ENCODE measurements around the gene CT47C1.
A peak's percentile ranks its signal among the peaks of the same experiment; 100 is the strongest.

CT47C1 gene

GRCh38 chrX:119087121-119087520, 14.3 kb downstream of the CT47C1 start:
- in situ Hi-C loops (cut with HindIII; ENCODE audit: low pct_unique_long_range_greater_than_20kb, low sequenced_read_pairs) = no loop called here
- no peak for DNase-seq (ENCODE audit: low read depth in 1 of 2, low spot score in 1 of 2)
- TF ChIP-seq JUND (IDR thresholded peaks at IDR 0.05; ENCODE audit: low read depth) = no peak

DNA sequence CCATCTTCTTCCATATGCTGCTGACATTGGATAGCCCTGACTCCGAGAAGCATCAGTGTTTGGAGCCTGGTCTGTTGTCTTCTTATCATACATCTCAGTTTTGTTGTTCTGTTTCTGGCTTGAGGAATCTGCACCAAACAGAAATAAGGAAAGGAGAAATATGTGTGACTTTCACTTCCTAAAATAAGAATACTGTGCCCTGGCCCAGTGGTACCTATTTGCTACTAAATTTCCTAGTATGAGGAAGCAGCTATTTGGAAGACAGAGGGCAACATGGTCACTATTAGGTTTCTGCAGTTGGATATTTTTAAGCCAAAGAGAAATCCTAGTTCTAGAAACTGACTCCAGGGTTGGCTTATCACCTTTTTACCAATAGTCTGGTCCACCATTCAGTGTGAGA, 16.8 kb downstream of the CT47C1 start:
- no peak for DNase-seq (ENCODE audit: low read depth in 1 of 2, low spot score in 1 of 2)
- in situ Hi-C loops (cut with HindIII; ENCODE audit: low pct_unique_long_range_greater_than_20kb, low sequenced_read_pairs) = no loop called here
- no peak for TF ChIP-seq JUND (IDR thresholded peaks at IDR 0.05; ENCODE audit: low read depth)

DNA sequence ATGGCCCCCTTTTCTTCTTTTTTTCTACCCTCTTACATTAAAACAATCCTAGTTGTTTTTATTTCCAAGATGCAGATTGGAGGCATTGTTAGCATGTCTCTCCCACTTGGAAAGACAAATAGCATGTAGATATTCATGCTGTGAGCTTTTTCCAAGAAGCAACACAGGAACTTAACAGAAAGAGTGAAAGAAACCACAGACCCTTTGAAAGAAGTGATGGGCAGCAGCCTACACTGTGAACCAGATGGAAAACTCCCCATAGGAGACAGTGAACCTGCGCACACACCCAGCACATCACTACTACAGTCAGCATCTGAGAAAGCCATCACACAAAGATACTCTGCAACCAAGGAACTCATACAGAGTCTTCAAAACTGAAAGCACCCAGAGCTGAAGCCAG, 17.8 kb downstream of the CT47C1 start:
- in situ Hi-C loops (cut with HindIII; ENCODE audit: low pct_unique_long_range_greater_than_20kb, low sequenced_read_pairs) = no loop called here
- DNase-seq (ENCODE audit: low read depth in 1 of 2, low spot score in 1 of 2) = no peak
- no peak for TF ChIP-seq JUND (IDR thresholded peaks at IDR 0.05; ENCODE audit: low read depth)

- in situ Hi-C loops (cut with HindIII; ENCODE audit: low pct_unique_long_range_greater_than_20kb, low sequenced_read_pairs) = no loop called here
- peak; percentile 87 for TF ChIP-seq JUND (IDR thresholded peaks at IDR 0.05; ENCODE audit: low read depth)
- peak; percentile 8 to 84 for DNase-seq (ENCODE audit: low read depth in 1 of 2, low spot score in 1 of 2)
Measured at GRCh38 chrX:119093991-119094735, 21.4 kb downstream of the CT47C1 start.

GRCh38 chrX:119094819-119095218, 22.0 kb downstream of the CT47C1 start:
- peak in 1 of 2 experiments; percentile 5 for DNase-seq (ENCODE audit: low read depth in 1 of 2, low spot score in 1 of 2)
- in situ Hi-C loops (cut with HindIII; ENCODE audit: low pct_unique_long_range_greater_than_20kb, low sequenced_read_pairs) = no loop called here
- TF ChIP-seq JUND (IDR thresholded peaks at IDR 0.05; ENCODE audit: low read depth) = no peak

DNA sequence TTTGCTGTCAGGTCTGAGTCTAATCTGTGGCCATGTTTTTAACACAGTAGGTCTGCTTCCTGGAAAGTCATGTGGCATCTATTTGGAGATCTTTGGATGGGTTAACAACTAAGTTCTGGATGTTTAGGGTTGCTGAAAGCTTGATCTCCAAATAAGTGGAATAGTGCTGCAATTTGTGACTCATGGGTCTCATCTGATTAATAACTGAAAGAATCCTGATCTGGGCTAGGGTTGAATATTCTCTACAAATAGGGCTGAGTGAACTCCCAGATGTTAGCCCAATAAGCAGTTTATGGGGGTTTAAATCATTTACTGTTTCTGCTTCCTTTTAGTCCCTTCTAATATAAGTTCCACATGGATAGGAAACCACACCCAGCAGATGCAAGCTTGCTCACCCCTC, 23.1 kb downstream of the CT47C1 start:
- no peak for DNase-seq (ENCODE audit: low read depth in 1 of 2, low spot score in 1 of 2)
- no peak for TF ChIP-seq JUND (IDR thresholded peaks at IDR 0.05; ENCODE audit: low read depth)
- in situ Hi-C loops (cut with HindIII; ENCODE audit: low pct_unique_long_range_greater_than_20kb, low sequenced_read_pairs) = no loop called here

- DNase-seq (ENCODE audit: low read depth in 1 of 2, low spot score in 1 of 2) = no peak
- in situ Hi-C loops (cut with HindIII; ENCODE audit: low pct_unique_long_range_greater_than_20kb, low sequenced_read_pairs) = no loop called here
- no peak for TF ChIP-seq JUND (IDR thresholded peaks at IDR 0.05; ENCODE audit: low read depth)
Measured at GRCh38 chrX:119101168-119101567, 28.4 kb downstream of the CT47C1 start.

DNA sequence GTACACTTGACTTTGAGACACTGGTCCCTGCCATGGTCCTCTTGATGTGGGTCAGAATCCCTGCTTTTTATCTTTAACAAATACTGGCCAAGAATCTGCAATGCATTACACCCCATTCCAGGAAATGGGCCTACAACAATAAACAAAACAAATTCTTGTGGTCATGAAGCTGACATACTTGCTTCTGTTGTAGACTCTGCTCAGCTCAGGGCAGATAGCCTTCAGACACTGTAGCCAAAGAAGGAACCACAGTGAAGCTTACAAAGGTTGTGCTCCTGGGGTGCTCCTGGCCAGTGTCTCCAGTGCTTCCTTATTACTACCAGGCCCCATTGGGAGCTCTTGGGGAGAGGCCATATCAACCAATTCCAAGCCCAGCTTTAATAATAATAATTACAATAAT, 33.0 kb downstream of the CT47C1 start:
- in situ Hi-C loops (cut with HindIII; ENCODE audit: low pct_unique_long_range_greater_than_20kb, low sequenced_read_pairs) = no loop called here
- peak in 1 of 2 experiments; percentile 1 for DNase-seq (ENCODE audit: low read depth in 1 of 2, low spot score in 1 of 2)
- no peak for TF ChIP-seq JUND (IDR thresholded peaks at IDR 0.05; ENCODE audit: low read depth)

GRCh38 chrX:119107206-119107605, 34.4 kb downstream of the CT47C1 start:
- TF ChIP-seq JUND (IDR thresholded peaks at IDR 0.05; ENCODE audit: low read depth) = no peak
- DNase-seq (ENCODE audit: low read depth in 1 of 2, low spot score in 1 of 2) = no peak
- in situ Hi-C loops (cut with HindIII; ENCODE audit: low pct_unique_long_range_greater_than_20kb, low sequenced_read_pairs) = no loop called here

DNA sequence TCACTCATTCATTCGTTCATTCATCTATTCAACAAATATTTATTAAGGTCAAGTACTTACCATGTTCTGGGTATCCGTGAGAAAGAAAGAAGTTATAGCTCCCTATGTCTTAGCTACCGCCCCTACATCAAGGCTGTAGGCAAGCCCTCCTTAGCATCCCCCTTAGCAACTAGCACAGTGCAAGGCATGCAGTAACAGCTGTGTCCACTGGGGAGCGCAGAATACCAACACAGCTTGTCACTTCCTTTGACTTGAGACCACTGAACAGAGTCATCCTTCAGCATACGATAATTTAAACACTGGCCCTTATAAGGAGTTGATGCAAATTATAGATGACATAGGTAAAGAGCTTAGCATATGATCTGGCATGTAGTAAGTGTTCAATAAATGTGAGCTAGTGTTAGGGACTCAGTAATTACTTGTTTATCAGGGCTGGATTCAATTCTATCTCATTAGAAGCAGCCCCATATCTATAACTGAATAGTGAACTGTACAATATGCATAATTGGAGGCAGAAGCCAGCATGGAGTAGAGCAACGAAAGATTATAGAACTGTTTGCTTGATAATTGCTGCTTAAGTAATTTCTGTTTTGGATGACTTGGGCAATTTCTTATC, 46.1 kb downstream of the CT47C1 start:
- DNase-seq (ENCODE audit: low read depth in 1 of 2, low spot score in 1 of 2) = peak in 1 of 2 experiments; percentile 36
- in situ Hi-C loops (cut with HindIII; ENCODE audit: low pct_unique_long_range_greater_than_20kb, low sequenced_read_pairs) = no loop called here
- TF ChIP-seq JUND (IDR thresholded peaks at IDR 0.05; ENCODE audit: low read depth) = no peak

DNA sequence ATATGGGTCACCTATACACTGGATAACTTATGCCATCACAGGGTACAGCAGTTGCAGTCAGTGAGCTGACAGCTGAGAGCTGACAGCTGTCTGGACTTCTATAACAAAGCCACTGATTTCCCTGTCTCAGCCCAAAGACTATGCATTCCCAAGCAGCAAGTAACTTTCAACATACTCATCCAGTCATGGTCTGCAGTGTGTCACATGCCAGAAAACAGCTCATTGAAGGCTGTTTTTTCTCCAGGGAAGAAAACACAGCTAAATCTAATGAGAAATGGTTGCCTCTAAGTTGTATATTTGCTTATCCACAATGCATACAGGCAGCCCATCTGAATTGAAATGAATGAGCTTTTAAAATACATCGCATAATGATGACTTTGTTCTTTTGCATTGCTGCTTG, 48.5 kb downstream of the CT47C1 start:
- in situ Hi-C loops (cut with HindIII; ENCODE audit: low pct_unique_long_range_greater_than_20kb, low sequenced_read_pairs) = no loop called here
- no peak for TF ChIP-seq JUND (IDR thresholded peaks at IDR 0.05; ENCODE audit: low read depth)
- no peak for DNase-seq (ENCODE audit: low read depth in 1 of 2, low spot score in 1 of 2)
